HCT116 (cell line): ENCODE data around the gene OR2T6. TPM values are rescaled to one million over a fixed set of nuclear protein-coding genes. Genes with fewer than 3 reads are reported as not detected.

Experiments used
- ATAC-seq: fragments of 200-7000 bp; cut with Tn5 transposase; 2 replicates; pipeline ENCODE4 v1.9.1; 2020; ENCODE audit warnings: mild to moderate bottlenecking, moderate library complexity
- BruUV-seq: library from RNA; stranded (reverse); fragments of 400-500 nt; replicated peaks from 2 replicates; lab custom pipeline; 2021; lab: Mats Ljungman, UMichigan
- CTCF ChIA-PET: fragments of 300-600 bp; sonication (Branson Sonifier 250); formaldehyde crosslinking; loops from one replicate; lab custom pipeline; 2021; ENCODE audit warnings: antibody characterized with exemption; lab: Charles Lee
- POLR2A ChIA-PET: fragments of 300-600, 350-600 bp; sonication (Branson Sonifier 250); formaldehyde crosslinking; loops from one replicate; lab custom pipeline; 2021; ENCODE audit warnings: antibody characterized with exemption; lab: Charles Lee
- RAD21 ChIA-PET, 2 experiments: fragments of 300-600 bp; sonication (Branson Sonifier 250); formaldehyde crosslinking; loops; one replicate each; lab custom pipeline; 2023; ENCODE audit warnings: low total read pairs in 2 of 2; ENCODE audit not compliant: uncharacterized antibody in 2 of 2, unreplicated experiment in 2 of 2, low non-redundant PET in 1 of 2; lab: Charles Lee
- DNase-seq: peaks from one replicate; pipeline ENCODE4 v3.0.0-alpha.2; 2010; ENCODE audit warnings: low read depth, low spot score
- H2AFZ ChIP-seq: fragments of 200-600 bp; shearing (Covaris generic), sonication (generic); 2 replicates; pipeline ENCODE4 v1.6.1; 2017; ENCODE audit warnings: low read depth, mixed run types, mixed read lengths, antibody characterized with exemption, low read length; ENCODE audit not compliant: poor library complexity, severe bottlenecking
- H3K27ac ChIP-seq: 2 replicates; pipeline ENCODE4 v1.5.1; 2012; ENCODE audit warnings: low read depth, low read length
- H3K27me3 ChIP-seq: fragments of 200-600 bp; sonication (generic); 2 replicates; pipeline ENCODE4 v1.6.1; 2016; ENCODE audit warnings: mixed run types, low read length, mixed read lengths; ENCODE audit not compliant: insufficient read depth
- H3K36me3 ChIP-seq, 2 experiments: fragments of 200-500 bp in 1 of 2; fragments of 200-600 bp in 1 of 2; sonication (Bioruptor generic) in 1 of 2; sonication (generic) in 1 of 2; 2 replicates each; pipeline versions ENCODE4 v1.5.1 to v1.6.1; 2014 to 2016; ENCODE audit warnings: low read length in 2 of 2, inconsistent platforms in 1 of 2, mixed read lengths in 1 of 2, mixed run types in 1 of 2; ENCODE audit not compliant: insufficient read depth in 2 of 2, control insufficient read depth in 1 of 2
- H3K4me1 ChIP-seq, 2 experiments: fragments of 200-600 bp in 1 of 2; sonication (generic) in 1 of 2; 2 replicates each; pipeline versions ENCODE4 v1.5.1 to v1.6.1; 2012 to 2017; ENCODE audit warnings: low read length in 2 of 2, inconsistent platforms in 1 of 2, mild to moderate bottlenecking in 1 of 2, mixed read lengths in 1 of 2, mixed run types in 1 of 2, moderate library complexity in 1 of 2; ENCODE audit not compliant: insufficient read depth in 2 of 2, control insufficient read depth in 1 of 2
- H3K4me2 ChIP-seq: fragments of 200-600 bp; sonication (generic); 2 replicates; pipeline ENCODE4 v1.6.1; 2017; ENCODE audit warnings: mixed run types, low read length, mixed read lengths
- H3K4me3 ChIP-seq, 2 experiments: fragments of 200-600 bp in 1 of 2; sonication (generic) in 1 of 2; replicated peaks in 1 of 2; 2 replicates each; pipeline ENCODE4 v1.5.1; 2011 to 2016; ENCODE audit warnings: low read length in 2 of 2, control low read depth in 1 of 2, low read depth in 1 of 2, mild to moderate bottlenecking in 1 of 2, mixed read lengths in 1 of 2, mixed run types in 1 of 2
- H3K79me2 ChIP-seq: fragments of 200-600 bp; sonication (generic); 2 replicates; pipeline ENCODE4 v1.6.1; 2017; ENCODE audit warnings: mild to moderate bottlenecking, mixed run types, low read length, moderate library complexity, mixed read lengths; ENCODE audit not compliant: insufficient read depth
- H3K9ac ChIP-seq: fragments of 200-600 bp; sonication (generic); 2 replicates; pipeline ENCODE4 v1.6.1; 2016; ENCODE audit warnings: low read length, mixed read lengths
- H3K9me2 ChIP-seq: fragments of 200-600 bp; sonication (generic), shearing (Covaris generic); 2 replicates; pipeline ENCODE4 v1.6.1; 2017; ENCODE audit warnings: mixed run types, mild to moderate bottlenecking, moderate library complexity; ENCODE audit not compliant: insufficient read depth
- H3K9me3 ChIP-seq, 2 experiments: fragments of 200-500 bp in 1 of 2; fragments of 200-600 bp in 1 of 2; sonication (Bioruptor generic) in 1 of 2; sonication (generic) in 1 of 2; 2 replicates each; pipeline ENCODE4 v1.6.1; 2014 to 2017; ENCODE audit warnings: low read length in 2 of 2, mixed read lengths in 2 of 2, inconsistent platforms in 1 of 2, low read depth in 1 of 2, mild to moderate bottlenecking in 1 of 2, mixed run types in 1 of 2, moderate library complexity in 1 of 2; ENCODE audit not compliant: control insufficient read depth in 1 of 2, insufficient read depth in 1 of 2
- H4K20me1 ChIP-seq: fragments of 200-600 bp; sonication (generic), shearing (Covaris generic); 2 replicates; pipeline ENCODE4 v1.6.1; 2017; ENCODE audit warnings: mixed run types, mild to moderate bottlenecking, moderate library complexity; ENCODE audit not compliant: insufficient read depth
- ATF3 ChIP-seq: IDR thresholded peaks from 2 replicates; pipeline ENCODE4 v1.6.1; 2012
- CTCF ChIP-seq, 3 experiments: fragments of 200-600 bp in 1 of 3; sonication (generic) in 1 of 3; IDR thresholded peaks in 2 of 3; conservative IDR thresholded peaks in 1 of 3; 2 replicates each; pipeline ENCODE4 v1.5.1; 2012 to 2017; ENCODE audit warnings: low read depth in 2 of 3, low read length in 2 of 3, antibody characterized with exemption in 1 of 3, borderline replicate concordance in 1 of 3, control low read depth in 1 of 3, mild to moderate bottlenecking in 1 of 3, mixed read lengths in 1 of 3, mixed run types in 1 of 3, moderate library complexity in 1 of 3; ENCODE audit not compliant: insufficient read depth in 1 of 3
- EGR1 ChIP-seq: IDR thresholded peaks from 2 replicates; pipeline ENCODE4 v1.6.1; 2012; ENCODE audit warnings: low read depth
- EZH2 ChIP-seq: fragments of 200-600 bp; sonication (generic); IDR thresholded peaks from 2 replicates; pipeline ENCODE4 v1.6.1; 2017; ENCODE audit warnings: antibody characterized with exemption, mixed run types
- EZH2phosphoT487 ChIP-seq: fragments of 200-600 bp; IDR thresholded peaks from 2 replicates; pipeline ENCODE4 v1.6.1; 2018; ENCODE audit warnings: antibody characterized with exemption, borderline replicate concordance
- FOSL1 ChIP-seq: IDR thresholded peaks from 2 replicates; pipeline ENCODE4 v1.6.1; 2012; ENCODE audit warnings: low read depth
- MAX ChIP-seq: IDR thresholded peaks from 2 replicates; pipeline ENCODE4 v1.6.1; 2012
- POLR2A ChIP-seq: IDR thresholded peaks from 2 replicates; pipeline ENCODE4 v1.7.0; 2011; ENCODE audit warnings: borderline replicate concordance; ENCODE audit not compliant: insufficient read depth, insufficient read length; ENCODE audit errors: extremely low read depth
- POLR2AphosphoS5 ChIP-seq: IDR thresholded peaks from 2 replicates; pipeline ENCODE4 v1.6.1; 2011; ENCODE audit warnings: mild to moderate bottlenecking, low read depth, low read length, moderate library complexity
- RAD21 ChIP-seq: IDR thresholded peaks from 2 replicates; pipeline ENCODE4 v1.6.1; 2012; ENCODE audit warnings: low read depth, mild to moderate bottlenecking
- SP1 ChIP-seq: IDR thresholded peaks from 2 replicates; pipeline ENCODE4 v1.6.1; 2012; ENCODE audit warnings: low read depth
- SRF ChIP-seq: IDR thresholded peaks from 2 replicates; pipeline ENCODE4 v1.6.1; 2012; ENCODE audit warnings: low read depth
- TCF7L2 ChIP-seq: IDR thresholded peaks from 2 replicates; pipeline ENCODE4 v1.7.0; 2011; ENCODE audit warnings: borderline replicate concordance, inconsistent platforms; ENCODE audit not compliant: insufficient read depth, insufficient read length; ENCODE audit errors: extremely low read depth
- ZBTB33 ChIP-seq: IDR thresholded peaks from 2 replicates; pipeline ENCODE4 v1.6.1; 2011; ENCODE audit warnings: mild to moderate bottlenecking, low read length, moderate library complexity; ENCODE audit not compliant: insufficient replicate concordance; ENCODE audit errors: extremely low read depth
- ZFX ChIP-seq: fragments of 450-650 bp; IDR thresholded peaks from 2 replicates; pipeline ENCODE4 v1.6.1; 2017
- ZNF274 ChIP-seq: fragments of 200-500 bp; sonication (Bioruptor generic); IDR thresholded peaks from 2 replicates; pipeline ENCODE4 v1.6.1; 2014; ENCODE audit warnings: mild to moderate bottlenecking, low read depth, low read length, inconsistent platforms
- intact Hi-C: fragments of 100-400 bp; cut with micrococcal nuclease; formaldehyde crosslinking; loops from 2 replicates; pipeline ENCODE4 v1.10.0; 2022
- total RNA-seq: library from RNA; stranded (reverse); gene quantifications from one replicate; pipeline ENCODE4 v1.2.1, GENCODE V29; 2021; ENCODE audit not compliant: unreplicated experiment

The OR2T6 gene
- total RNA-seq, 1 experiment from 2014 or later = not detected

GRCh38 chr1:248372394-248372793 lies 3.2 kb upstream of the OR2T6 start:
- no peak for DNase-seq
- ChIA-PET RAD21 (no interaction called here), POLR2A (no interaction called here), CTCF (no interaction called here)
- H2AFZ ChIP-seq = no peak overlapping the region
- no peaks in the 10 kb centered on the region for H3K79me2 ChIP-seq
- no peak for ATAC-seq
- H3K9ac ChIP-seq = no peak overlapping the region
- peaks cover 8 to 26% of the 10 kb centered on the region in 2 experiments; a peak in 2 of 4 replicates for H3K9me3 ChIP-seq
- no peaks in the 10 kb centered on the region for H3K27me3 ChIP-seq
- no peaks in the 10 kb centered on the region for H4K20me1 ChIP-seq
- TF ChIP-seq ZFX (no peak), SP1 (no peak), FOSL1 (no peak), POLR2AphosphoS5 (no peak), MAX (no peak), EGR1 (no peak), TCF7L2 (no peak), ATF3 (no peak)
- no peaks in the 10 kb centered on the region for H3K4me1 ChIP-seq
- no peak overlapping the region for H3K4me2 ChIP-seq
- no peak overlapping the region for H3K27ac ChIP-seq
- intact Hi-C loops = no loop called here
- no peaks in the 10 kb centered on the region for H3K36me3 ChIP-seq
- no peak overlapping the region for H3K4me3 ChIP-seq
- no TSS peak for BruUV-seq
- no peaks in the 10 kb centered on the region for H3K9me2 ChIP-seq

- Histone ChIP-seq H3K9me2 (no peaks in the 10 kb centered on the region), H4K20me1 (no peaks in the 10 kb centered on the region), H3K79me2 (no peaks in the 10 kb centered on the region), H3K4me2 (no peak overlapping the region), H3K4me1 (no peaks in the 10 kb centered on the region), H3K9me3 (peaks cover 5 to 21% of the 10 kb centered on the region in 2 experiments; a peak in 2 of 4 replicates), H3K9ac (no peak overlapping the region), H3K27me3 (no peaks in the 10 kb centered on the region), H2AFZ (no peak overlapping the region), H3K27ac (no peak overlapping the region), H3K4me3 (no peak overlapping the region), H3K36me3 (no peaks in the 10 kb centered on the region)
- ATAC-seq (no peak), DNase-seq (no peak)
- ChIA-PET RAD21 (no interaction called here), CTCF (no interaction called here), POLR2A (no interaction called here)
- intact Hi-C loops = no loop called here
- no TSS peak for BruUV-seq
- TF ChIP-seq SRF (no peak), SP1 (no peak), ZNF274 (no peak), CTCF (IDR thresholded peaks at IDR 0.05 in 2 of 3, conservative IDR thresholded peaks at IDR 0.05 in 1 of 3; ENCODE audit: borderline replicate concordance in 1 of 3, insufficient read depth in 1 of 3, low read depth in 2 of 3, low read length in 2 of 3) (no peak), EZH2 (no peak), RAD21 (no peak), ZBTB33 (no peak), ZFX (no peak), MAX (no peak), EZH2phosphoT487 (no peak), FOSL1 (no peak), ATF3 (no peak), POLR2A (no peak)
Measured at GRCh38 chr1:248373761-248374160, 1.8 kb upstream of the OR2T6 start.
